Measurements from ENCODE around the gene HMG20A.

- no peak for TF ChIP-seq CTCF (IDR thresholded peaks at IDR 0.05)
- no peak for TF ChIP-seq POLR2A (IDR thresholded peaks at IDR 0.05)
Observed at GRCh38 chr15:77487469-77487842, 66.8 kb downstream of the HMG20A start.
